Fibroblast of the aortic adventitia (primary cell): ENCODE measurements around the gene TRAM2. TPM values are rescaled to one million over a fixed set of nuclear protein-coding genes. Genes with fewer than 3 reads are reported as not detected.

ENCODE experiments used
- DNase-seq: peaks from one replicate; pipeline ENCODE4 v3.0.0-alpha.2; 2010; ENCODE audit warnings: low read depth
- H3K4me3 ChIP-seq: 2 replicates; pipeline ENCODE4 v1.5.1; 2011; ENCODE audit warnings: low read depth, mild to moderate bottlenecking, control low read depth, low read length, moderate library complexity
- total RNA-seq: library from RNA; depleted of rRNA; stranded (reverse); fragments of >200 nt; gene quantifications from 2 replicates; pipeline ENCODE4 v1.2.3, GENCODE V29; 2012; ENCODE audit warnings: low replicate concordance
- TF ChIP-seq, protein P1 (sequence below): IDR thresholded peaks from 2 replicates; pipeline ENCODE4 v1.5.1; 2011; ENCODE audit warnings: mild to moderate bottlenecking, low read length, control low read depth, inconsistent platforms; ENCODE audit not compliant: insufficient read depth

Gene TRAM2
- total RNA-seq, 1 donor, result 128 TPM

DNA sequence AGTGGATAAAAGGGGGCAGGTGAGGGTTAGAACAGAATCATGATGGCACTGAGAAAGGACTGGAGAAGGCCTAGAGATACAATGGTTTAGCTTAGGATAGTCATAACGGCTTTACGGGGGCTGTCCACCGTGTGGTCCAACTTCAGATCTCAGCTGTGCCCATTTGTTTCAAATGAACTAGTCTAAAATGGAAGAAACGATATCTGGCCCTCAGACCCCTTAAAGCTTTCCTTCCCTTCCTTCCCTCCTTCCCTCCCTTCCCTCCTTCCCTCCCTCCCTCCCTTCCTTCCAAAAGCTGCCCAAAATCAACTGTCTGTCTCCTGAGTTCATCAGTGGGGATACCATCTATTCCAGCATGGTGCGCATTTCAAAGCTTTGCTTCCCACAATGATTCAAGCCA is 27.9 kb downstream of the TRAM2 start:
- DNase-seq, result no peak
- TF ChIP-seq, protein P1, sequence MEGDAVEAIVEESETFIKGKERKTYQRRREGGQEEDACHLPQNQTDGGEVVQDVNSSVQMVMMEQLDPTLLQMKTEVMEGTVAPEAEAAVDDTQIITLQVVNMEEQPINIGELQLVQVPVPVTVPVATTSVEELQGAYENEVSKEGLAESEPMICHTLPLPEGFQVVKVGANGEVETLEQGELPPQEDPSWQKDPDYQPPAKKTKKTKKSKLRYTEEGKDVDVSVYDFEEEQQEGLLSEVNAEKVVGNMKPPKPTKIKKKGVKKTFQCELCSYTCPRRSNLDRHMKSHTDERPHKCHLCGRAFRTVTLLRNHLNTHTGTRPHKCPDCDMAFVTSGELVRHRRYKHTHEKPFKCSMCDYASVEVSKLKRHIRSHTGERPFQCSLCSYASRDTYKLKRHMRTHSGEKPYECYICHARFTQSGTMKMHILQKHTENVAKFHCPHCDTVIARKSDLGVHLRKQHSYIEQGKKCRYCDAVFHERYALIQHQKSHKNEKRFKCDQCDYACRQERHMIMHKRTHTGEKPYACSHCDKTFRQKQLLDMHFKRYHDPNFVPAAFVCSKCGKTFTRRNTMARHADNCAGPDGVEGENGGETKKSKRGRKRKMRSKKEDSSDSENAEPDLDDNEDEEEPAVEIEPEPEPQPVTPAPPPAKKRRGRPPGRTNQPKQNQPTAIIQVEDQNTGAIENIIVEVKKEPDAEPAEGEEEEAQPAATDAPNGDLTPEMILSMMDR, result no peak
- H3K4me3 ChIP-seq, result no peak overlapping the region

DNA sequence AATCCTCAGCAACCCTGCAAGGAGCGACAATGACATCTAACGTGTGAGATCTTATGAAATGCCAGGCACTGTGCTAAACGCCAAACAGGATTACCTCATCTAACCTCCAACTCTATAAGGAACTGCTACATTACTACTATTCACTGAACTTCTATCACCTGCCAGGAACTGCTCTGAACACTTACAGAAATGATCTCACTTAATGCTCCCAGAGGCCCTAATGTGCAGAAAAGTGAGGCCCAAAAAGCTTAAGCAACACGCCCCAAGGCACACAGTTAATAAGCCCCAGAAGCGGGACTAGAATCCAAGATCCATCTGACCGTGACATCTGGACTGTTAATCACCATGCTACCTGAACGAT is 28.5 kb downstream of the TRAM2 start:
- no peak overlapping the region for H3K4me3 ChIP-seq
- no peak for DNase-seq
- TF ChIP-seq, protein P1, result no peak

DNA sequence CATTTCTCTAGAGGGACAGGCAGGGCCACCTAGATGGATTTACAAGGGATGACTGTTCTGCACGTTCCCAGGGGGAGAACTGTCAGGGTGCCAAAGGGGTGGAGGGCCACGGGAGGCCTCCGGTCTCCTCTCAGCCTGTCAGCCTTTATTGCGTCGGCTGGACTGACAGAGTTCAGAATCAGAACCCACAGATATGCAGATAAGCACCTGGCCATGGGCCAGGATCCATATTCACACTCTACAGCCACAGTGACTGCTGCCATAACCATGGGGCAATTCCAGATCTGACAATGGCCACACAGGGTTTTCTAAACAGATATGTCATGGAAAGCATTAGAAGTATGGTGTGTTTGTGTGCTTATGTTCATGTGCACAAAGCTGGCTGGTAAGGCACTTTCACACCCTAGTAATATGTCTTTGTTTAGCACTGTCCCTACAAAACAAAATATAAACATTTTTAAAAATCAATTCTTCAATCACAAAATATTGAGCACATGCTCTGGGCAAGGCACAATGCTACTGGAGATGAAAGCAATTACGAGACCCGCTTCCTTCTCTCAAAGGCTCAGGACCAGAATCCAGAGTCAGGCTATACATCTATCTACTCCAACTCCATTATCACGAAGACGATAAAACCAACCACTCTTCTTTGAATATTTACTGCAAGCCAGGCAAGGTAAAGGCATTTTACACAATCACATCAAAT is 29.1 kb downstream of the TRAM2 start:
- no peak overlapping the region for H3K4me3 ChIP-seq
- TF ChIP-seq, protein P1, result no peak
- peak; percentile 60 for DNase-seq

DNA sequence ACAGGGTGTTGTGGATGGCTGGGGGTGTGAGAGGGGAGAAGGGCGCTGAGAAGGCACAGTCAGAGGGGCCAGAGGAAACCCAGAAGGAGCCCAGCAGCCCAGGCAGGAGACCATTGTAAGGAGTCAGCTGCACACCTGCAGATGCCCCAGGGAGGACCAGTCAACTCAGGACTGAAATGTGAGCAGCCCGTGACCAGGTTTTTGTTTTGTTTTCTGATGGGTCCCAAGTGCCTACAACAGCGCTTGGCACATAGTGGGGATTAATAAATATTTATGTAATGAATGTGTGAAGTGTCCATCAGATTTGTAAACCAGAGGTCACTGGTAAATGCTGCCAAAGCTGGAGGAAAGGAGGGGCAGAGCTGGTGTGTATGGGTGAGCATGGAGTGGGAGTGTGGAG is 30.2 kb downstream of the TRAM2 start:
- no peak overlapping the region for H3K4me3 ChIP-seq
- no peak for DNase-seq
- TF ChIP-seq, protein P1, result no peak

DNA sequence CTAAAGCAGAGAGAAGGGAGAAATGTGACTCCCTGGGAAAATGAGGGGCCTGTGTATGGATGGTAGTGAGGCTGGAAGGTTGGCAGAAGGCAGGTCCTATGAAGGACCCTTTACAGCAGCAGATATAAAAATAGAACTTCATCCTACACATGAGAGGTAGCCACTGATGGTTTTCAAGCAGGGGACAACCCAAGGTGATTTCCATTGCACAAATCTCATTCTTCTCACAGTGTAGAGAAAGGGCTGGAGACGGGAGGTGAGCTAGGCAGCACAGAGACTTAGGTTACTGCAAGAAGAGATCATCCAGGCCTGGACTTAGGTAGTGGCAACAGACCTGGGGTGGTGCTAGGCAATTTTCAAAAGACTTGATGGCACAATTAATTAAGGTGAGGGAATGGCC is 30.7 kb downstream of the TRAM2 start:
- H3K4me3 ChIP-seq, result no peak overlapping the region
- DNase-seq, result no peak
- TF ChIP-seq, protein P1, result no peak

DNA sequence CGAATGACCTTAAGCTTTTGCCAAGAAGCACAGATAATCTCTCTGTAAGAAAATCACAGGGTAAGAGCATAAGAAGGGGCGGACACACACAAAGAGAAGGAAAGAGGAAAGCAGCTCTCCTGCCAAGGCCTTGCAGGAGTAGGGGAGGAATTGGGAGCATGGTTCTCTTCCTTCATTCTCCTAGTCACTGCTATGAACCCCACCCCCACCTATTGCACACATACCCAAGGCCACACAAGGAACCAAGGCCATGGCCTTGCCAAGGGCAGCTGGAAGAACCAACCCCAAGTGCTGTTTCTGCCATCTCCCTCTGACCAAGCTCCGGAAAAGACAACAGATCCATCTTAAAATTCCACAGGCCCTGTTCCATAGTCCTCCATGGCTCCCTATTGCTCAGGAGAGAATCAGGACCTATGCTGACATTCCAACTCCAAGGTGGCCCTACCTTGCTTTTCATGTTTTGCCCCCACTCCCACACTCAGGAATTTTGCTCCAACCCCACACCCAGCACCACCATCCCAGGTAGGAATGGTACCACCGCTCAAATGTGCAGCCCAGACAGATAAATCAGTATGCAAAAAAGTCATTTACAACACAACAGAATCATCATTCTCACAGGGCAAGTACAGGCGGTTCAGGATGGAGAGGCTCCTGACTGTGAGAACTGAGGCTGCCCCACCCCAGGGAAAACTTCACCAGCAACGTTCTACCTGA is 31.3 kb downstream of the TRAM2 start:
- TF ChIP-seq, protein P1, result no peak
- DNase-seq, result no peak

More for the DNA sequence above, 31.3 kb downstream of the TRAM2 start:
- no peak overlapping the region for H3K4me3 ChIP-seq
